PC-9 (cell line): ENCODE measurements around the gene DDRGK1.

ENCODE experiments used
- EZH2 ChIP-seq: fragments of 200-600 bp; sonication (generic); IDR thresholded peaks from 2 replicates; pipeline ENCODE4 v1.8.0; 2017; ENCODE audit warnings: antibody characterized with exemption, low read depth
- TF ChIP-seq, protein P1 (sequence below): fragments of 200-600 bp; sonication (generic); conservative IDR thresholded peaks from 2 replicates; pipeline ENCODE4 v1.6.1; 2017; ENCODE audit warnings: mixed run types, antibody characterized with exemption, mild to moderate bottlenecking, moderate library complexity

DNA sequence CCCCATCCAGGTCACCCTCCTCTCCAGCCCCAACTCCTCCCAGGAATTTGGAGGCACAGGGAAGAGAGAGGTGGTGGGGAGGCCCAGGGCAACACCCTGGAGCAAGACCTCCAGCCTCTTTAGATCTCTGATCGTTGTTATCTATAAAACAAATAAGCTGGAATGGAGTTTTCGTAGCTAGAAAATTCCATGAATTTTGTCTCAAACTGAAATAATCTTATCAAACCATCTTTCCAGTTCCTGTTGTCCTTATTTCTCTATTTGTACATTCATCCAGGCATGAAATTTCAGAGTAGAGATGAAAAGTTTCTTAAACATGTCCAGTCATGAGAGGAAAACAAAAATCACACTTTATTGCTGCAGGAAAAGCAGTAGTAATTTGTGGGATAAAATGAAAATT is 40.7 kb upstream of the DDRGK1 start:
- no peak for TF ChIP-seq EZH2
- TF ChIP-seq, protein P1, sequence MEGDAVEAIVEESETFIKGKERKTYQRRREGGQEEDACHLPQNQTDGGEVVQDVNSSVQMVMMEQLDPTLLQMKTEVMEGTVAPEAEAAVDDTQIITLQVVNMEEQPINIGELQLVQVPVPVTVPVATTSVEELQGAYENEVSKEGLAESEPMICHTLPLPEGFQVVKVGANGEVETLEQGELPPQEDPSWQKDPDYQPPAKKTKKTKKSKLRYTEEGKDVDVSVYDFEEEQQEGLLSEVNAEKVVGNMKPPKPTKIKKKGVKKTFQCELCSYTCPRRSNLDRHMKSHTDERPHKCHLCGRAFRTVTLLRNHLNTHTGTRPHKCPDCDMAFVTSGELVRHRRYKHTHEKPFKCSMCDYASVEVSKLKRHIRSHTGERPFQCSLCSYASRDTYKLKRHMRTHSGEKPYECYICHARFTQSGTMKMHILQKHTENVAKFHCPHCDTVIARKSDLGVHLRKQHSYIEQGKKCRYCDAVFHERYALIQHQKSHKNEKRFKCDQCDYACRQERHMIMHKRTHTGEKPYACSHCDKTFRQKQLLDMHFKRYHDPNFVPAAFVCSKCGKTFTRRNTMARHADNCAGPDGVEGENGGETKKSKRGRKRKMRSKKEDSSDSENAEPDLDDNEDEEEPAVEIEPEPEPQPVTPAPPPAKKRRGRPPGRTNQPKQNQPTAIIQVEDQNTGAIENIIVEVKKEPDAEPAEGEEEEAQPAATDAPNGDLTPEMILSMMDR: no peak
